GM19468 (cell line): ENCODE data around the gene SNRPE.

Experiments
- ATAC-seq: cut with Tn5 transposase; IDR thresholded peaks from one replicate; pipeline ENCODE4 v1.9.1; 2021; ENCODE audit warnings: mild to moderate bottlenecking, moderate library complexity, moderate number of reproducible peaks; ENCODE audit not compliant: unreplicated experiment; ENCODE audit errors: extremely low read depth

SNRPE gene

DNA sequence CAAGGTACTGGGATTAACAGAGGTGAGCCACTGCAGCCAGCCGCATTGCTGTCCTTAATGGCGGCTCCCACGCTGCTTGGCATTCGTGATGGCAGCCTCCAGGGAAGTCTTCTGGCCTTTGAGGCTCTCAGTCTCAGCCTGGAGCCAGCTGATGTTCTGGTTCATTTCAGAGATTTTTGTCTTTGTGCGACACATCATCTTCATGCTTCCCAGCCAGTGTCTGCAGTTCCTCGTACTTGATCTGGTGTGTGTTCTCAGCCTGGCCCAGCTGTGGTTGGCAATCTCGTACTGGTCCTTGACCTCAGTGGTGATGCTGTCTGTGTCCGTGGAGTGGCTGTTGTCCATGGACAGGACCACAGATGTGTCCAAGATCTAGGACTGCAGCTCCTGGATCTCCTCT lies 11.7 kb downstream of the SNRPE start:
- no peak for ATAC-seq

DNA sequence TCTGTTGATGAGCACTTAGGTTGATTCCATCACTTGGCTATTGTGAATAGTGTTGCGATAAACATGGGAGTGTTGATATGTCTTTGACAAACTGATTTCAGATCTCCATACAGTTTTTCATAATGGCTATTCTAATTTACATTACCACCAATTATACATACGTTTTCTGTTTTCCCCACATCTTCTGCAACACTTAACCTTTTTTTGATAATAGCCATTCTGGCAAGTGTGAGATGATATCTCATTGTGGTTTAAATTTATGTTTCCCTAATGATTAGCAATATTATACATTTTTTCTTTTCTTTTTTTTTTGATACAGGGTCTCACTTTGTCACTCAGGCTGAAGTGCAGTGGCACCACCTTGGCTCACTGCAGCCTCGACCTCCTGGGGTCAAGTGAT lies 17.0 kb downstream of the SNRPE start:
- no peak for ATAC-seq

DNA sequence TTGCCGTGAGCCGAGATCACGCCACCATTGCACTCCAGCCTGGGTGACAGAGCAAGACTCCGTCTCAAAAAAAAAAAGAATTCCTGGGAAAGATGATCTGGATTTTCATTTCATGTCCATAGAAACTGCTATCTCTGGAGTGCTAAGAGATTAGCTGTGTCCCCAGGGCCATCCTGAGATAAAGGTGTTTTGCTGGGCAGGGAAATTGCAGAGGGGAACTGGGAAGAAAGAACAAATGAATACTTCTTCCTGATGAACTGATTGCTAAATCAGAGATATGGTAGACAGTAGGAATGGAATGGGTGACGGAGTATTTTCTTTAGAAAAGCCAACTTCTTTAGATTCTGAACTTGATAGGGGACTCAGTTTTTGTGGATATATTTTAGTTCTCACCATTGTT lies 19.2 kb downstream of the SNRPE start:
- no peak for ATAC-seq

DNA sequence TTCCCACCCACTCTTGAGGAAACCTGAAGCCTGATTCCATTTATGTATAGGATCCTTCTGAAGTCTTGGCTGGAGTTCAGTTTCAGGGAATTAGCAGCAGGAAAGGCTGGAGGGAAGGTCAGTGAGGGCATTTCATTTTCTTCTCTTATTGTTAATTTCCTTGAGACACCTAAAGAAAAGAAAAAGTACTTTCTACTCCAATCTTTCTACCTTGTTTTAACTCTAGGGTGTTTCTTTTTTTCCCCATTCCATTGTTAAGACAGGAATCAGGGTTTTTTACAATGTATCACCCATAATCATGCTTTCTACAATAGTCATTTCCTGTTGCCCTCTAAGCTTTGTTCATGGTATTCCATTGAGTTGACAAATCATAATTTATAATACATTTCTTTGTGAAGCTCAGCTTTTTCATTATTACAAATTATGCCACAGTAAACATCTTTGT lies 27.4 kb downstream of the SNRPE start:
- ATAC-seq, result no peak

DNA sequence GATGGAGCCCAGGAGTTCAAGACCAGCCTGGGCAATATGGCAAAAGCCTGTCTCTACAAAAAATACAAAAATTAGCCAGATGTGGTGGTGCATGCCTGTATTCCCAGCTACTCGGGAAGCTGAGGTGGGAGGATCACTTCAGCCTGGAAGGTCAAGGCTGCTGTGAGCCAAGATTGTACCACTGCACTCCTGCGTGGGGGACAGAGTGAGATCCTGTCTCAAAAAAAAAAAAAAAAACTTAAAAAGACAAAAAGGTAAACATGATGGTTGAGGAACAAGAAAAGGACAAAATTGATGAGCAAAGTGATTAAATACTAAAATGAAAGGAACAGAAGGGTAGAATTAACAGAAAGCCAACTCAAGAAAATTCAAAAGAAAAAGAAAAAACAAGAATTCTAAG lies 30.6 kb downstream of the SNRPE start:
- no peak for ATAC-seq

DNA sequence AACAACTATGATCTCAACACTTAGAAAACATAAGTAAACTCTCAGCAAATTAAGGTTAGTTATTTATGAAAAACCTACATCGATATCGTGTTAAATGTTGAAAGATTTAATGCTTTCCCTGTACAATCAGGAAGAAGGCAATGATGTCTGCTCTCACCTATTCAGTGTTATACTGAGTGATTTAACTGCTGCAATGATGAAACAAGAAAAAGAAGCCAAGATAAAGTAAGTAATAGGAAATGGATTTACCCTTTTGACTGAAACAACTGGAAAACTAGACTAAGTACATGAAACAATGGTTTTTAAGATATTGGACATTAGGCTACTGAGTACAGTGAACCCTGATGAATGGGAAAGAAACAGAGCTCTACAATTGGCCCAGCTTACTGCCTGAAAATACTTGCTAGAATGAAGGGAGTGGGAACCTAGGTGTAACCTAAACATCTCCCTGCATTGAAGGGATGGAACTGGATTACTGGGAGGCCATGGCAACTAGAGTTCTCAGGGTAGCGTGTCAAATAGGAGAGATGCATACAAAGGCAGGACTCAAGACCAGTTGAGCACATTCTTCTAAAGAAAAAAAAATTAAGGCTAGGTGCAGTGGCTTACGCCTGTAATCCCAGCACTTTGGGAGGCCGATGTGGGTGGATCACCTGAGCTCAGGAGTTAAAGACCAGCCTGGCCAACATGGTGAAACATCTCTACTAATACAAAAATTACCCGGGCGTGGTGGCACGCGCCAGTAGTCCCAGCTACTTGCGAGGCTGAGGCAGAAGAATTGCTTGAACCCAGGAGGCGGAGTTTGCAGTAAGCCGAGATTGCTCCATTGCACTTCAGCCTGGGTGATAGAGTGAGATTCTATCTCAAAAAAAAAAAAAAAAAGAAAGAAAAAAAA lies 37.3 kb downstream of the SNRPE start:
- no peak for ATAC-seq

DNA sequence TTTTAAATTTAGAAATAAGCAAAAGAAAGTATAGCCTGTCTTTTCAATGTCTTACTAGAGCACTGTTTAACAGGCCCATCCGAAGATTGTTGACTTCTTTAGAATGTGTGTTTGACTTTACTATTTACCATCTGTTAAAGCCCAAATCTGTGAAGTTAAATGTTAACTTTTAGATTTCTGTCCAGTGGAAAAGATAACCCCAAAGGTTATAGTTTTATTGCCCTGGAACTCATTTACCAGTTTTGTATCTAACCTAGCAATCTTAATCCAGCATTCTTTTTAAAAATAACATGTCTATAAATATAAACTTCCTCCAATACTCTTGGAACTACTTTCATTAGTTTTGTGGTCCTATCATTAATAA lies 37.9 kb downstream of the SNRPE start:
- ATAC-seq, result no peak

DNA sequence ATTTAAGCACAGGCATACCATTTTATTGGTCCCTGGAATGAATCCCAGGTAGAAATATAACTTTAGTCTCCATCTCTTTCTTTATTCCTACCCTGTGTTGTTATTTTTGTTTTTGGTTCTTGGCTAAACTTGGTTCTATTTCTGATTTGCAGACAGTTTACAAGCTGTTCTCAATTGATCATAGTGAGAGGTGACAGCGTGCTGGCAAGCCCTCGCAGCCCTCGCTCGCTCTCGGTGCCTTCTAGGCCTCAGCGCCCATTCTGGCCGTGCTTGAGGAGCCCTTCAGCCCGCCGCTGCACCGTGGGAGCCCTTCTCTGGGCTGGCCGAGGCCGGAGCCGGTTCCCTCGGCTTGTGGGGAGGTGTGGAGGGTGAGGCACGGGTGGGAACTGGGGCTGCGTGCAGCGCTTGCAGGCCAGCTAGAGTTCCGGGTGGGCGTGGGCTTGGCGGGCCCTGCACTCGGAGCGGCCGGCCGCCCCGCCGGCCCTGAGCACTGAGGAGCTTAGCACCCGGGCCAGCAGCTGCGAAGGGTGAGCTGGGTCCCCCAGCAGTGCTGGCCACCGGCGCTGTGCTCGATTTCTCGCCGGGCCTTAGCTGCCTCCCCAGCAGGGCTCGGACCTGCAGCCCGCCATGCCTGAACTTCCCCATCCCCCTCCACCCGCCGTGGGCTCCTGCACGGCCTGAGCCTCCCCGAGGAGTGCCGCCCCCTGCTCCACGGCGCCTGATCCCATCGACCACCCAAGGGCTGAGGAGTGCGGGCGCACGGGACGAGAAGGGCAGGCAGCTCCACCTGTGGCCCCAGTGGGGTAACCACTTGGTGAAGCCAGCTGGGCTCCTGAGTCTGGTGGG lies 38.7 kb downstream of the SNRPE start:
- no peak for ATAC-seq

DNA sequence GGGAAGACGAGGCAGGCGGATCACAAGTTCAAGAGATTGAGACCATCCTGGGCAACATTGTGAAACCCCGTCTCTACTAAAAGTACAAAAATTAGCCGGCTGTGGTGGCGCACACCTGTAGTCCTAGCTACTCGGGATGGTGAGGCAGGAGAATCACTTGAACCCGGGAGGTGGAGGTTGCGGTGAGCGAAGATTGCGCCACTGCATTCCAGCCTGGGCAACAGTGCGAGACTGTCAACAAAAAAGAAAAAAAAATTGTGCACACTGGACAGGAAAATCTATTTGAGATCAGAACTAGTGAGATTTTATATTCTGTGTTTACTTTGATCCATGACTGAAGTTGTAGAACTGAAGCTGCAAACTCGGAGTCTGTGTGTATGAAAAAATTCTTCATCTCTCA lies 40.2 kb downstream of the SNRPE start:
- no peak for ATAC-seq

DNA sequence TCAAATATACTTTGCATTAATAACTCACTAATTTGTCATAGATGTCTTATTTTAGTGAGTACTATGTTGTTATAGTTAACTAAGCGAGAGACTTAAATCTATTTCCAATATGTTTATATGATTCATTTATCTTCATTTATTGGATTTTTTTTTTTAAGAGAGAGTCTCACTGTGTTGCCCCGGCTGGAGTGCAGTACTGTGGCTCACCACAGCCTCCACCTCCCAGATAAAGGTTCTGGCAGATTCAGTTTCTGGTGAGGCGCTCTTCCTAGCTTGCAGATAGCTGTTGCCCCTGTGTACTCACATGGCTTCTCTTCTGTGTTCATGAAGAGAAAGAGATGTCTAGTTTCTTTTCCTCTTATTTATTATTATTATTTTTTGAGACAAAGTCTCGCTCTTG lies 43.9 kb downstream of the SNRPE start:
- no peak for ATAC-seq

DNA sequence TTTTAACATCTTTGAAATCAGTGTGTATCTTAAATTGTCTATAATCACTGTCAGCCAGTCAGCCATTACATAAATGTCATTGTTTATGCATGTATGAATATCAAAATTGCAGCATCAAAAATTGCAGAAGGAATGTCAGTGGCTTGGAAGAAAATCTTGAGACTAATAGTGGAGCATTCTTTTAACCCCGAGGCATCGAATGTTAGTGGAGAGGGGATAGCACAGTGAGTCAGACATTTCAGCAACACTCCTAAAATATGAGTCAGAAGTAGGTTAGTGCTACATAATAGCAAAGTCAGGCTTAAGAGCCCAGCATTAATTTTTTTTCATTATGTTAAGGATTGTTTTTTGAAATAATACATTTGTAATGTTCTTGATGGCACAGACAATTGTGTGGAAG lies 45.5 kb downstream of the SNRPE start:
- ATAC-seq, result no peak

DNA sequence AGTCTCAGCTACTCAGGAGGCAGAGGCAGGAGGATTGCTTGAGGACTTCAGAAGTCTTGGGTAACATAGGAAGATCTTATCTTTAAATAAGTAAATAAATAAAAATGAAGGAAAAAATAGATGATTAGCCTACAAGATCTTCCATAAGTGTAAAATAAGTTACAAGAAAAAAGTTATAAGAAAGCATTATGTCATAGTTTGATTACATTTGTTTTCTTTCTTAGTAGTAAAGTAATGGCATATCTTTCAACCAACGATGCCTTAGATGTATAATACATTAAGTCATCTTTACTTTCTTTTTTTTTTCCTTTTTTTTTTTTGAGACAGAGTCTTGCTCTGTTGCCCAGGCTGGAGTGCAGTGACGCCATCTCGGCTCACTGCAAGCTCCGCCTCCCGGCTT lies 46.5 kb downstream of the SNRPE start:
- ATAC-seq, result no peak

DNA sequence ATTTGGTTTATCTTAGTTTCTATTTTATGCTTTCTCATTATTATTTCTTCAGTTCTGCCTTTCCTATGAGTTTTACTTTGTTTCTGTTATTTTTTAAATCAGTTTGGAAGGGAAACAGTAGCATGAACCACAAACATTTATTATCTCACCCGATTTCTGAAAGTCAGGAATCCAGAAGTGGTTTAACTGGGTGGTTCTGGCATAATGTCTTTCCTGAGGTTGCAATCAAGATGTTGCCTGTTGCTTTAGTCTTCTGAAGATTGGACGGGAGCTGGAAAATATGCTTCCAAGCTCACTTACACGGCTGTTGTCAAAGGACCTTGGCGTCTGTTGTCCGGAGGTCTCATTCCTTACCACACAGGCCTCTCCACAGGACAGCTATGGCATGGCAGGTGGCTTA lies 50.4 kb downstream of the SNRPE start:
- ATAC-seq, result no peak

DNA sequence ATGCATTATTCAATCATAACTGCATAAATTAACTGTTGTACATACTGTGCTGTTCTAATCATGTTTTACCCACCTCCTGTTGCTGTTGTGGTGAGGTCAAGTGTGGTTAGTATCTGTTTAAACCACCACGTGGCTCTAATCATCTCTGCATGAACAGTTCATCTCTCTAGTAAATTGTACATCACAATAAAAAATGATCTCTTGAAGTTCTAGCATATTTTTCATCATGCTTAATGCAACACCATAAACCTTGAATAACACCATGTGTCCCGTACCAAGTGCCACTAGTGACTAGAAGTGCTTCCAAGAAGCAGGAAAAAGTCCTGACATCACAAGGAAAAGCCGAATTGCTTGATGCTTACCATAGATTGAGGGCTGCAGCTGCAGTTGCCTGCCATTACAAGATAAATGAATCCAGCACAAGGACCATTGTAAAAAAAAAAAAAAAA lies 51.7 kb downstream of the SNRPE start:
- no peak for ATAC-seq

DNA sequence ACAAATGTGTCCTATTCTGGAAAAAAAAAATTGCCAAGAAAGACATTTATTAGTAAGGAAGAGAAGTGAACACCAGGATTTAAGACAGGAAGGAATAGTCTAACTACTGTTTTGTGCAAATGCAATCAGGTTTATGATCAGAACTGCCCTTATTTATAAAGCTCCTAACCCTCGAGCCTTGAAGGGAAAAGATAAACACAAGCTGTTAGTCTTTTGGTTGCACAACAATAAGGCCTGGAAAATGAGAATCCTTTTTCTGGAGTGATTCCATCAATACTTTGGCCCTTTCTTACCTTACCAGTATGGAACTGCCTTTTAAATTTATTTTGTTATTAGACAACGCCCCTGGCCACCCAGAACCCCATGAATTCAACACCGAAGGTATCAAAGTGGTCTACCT lies 52.9 kb downstream of the SNRPE start:
- no peak for ATAC-seq

DNA sequence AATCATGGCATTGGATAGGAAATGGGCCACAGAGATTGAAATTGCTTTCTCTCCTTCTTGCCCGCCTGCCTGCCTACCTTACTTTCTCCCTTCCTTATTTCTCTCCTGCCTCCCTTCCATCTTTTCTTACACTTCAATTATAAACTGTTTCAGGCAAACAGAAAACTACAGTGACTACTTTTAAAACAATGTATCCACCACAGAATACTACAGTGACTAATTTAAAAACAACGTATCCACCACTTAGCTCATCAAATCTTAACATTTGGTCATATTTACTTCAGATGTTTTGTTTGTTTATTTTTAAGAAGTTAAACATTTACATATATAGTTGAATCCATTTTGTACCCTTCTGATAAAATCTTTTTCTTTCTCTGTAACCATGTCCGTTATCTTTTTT lies 54.4 kb downstream of the SNRPE start:
- ATAC-seq, result no peak

DNA sequence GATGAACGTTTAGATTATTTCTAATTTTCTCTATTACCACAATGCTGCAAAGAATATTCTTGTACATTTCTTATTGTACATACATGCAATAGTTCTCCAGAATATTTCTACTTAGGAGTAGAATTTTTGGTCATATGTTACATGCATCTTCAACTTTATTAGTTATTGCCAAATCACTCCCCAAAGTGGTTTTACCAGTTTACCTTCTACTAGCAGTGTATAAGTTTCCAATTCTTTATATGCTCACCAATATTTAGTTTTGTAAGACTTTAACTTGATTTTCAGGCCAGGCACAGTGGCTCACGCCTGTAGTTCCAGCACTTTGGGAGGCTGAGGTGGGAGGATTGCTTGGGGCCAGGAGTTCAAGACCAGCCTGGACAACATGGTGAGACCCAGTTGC lies 55.4 kb downstream of the SNRPE start:
- ATAC-seq, result no peak
